Inflammatory macrophage (primary cell): ENCODE measurements around the gene POM121L12.

ENCODE experiments used
- DNase-seq, 2 donors: peaks; one replicate each; pipeline ENCODE4 v3.0.0-alpha.2; 2020 to 2022
- total RNA-seq, 18 experiments: gene quantifications; one replicate each; lab custom pipeline; 2026; ENCODE audit warnings: mixed read lengths in 6 of 18, inconsistent platforms in 2 of 18; lab: John Stamatoyannopoulos, UW

POM121L12 gene
- 0 to 0.03 (median 0) reads per million in 18 experiments for total RNA-seq

GRCh38 chr7:53035499-53036412 is at the start of gene POM121L12:
POM121L12 (plus strand) TSS chr7:53035633; CDS start chr7:53035672, 39 bp downstream.
- DNase-seq: no peak

- no peak for DNase-seq
Measured at GRCh38 chr7:52992001-52992400, 43.4 kb upstream of the POM121L12 start.

GRCh38 chr7:52992479-52993162 is 42.8 kb upstream of the POM121L12 start:
- DNase-seq: no peak

DNA sequence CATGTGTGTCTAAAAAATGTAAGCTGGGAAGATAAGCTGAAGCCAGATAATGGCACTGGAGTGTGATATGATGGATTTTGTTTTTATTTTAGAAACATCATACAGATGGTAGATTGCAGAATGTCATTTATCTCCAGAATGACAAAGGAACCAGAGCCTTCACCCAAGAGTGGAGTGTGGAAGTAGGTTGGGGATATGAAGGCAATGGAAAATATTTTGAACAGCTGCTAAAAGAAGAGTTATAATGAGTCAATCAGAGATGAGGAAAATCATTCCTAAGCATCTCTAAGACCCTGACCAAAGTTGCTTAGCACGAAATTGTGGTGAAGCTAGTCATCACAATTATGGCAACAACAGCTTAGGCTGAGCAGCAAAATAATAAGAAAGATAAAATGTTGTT is 39.8 kb upstream of the POM121L12 start:
- no peak for DNase-seq

GRCh38 chr7:53001221-53001620 is 34.2 kb upstream of the POM121L12 start:
- no peak for DNase-seq

DNA sequence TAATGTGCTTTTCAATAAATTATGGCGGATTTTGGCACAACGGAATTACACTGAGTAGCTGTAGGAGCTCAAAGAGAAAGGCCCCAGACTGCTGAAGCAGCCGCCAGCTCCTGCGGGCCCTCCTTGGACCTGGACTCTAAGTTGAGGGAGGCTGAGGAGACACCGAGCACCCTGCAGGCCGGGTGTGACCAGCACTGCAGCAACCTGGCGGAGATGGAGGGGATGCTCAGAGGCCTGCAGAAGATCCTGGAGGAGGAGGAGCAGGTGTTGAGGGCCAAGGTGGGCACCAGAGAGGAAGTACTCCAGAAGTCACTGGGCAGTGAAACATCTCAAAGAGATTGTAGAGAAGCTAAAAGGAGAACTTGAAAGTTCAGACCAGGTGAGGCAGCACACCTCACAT is 33.0 kb upstream of the POM121L12 start:
- DNase-seq: no peak

- DNase-seq: no peak
Measured at GRCh38 chr7:53003653-53004445, 31.6 kb upstream of the POM121L12 start.

- no peak for DNase-seq
Measured at GRCh38 chr7:53013925-53014324, 21.5 kb upstream of the POM121L12 start.

DNA sequence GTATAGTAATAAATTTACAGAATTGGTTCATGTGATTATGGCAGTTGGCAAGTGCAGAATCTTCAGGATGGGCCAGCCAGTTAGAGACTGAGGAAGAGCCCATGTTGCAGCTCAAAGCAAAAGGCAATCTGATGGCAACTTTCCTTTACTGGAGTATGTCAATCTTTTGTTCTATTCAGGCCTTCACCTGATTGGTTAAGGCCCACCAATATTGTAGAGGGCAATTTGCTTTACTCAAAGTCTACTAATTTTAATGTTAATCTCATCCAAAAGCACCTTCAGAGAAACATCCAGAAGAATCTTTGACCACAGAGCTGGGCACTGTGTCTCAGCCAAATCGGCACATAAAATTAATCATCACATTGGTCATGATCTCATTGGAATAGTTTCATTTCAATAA is 20.0 kb upstream of the POM121L12 start:
- no peak for DNase-seq

DNA sequence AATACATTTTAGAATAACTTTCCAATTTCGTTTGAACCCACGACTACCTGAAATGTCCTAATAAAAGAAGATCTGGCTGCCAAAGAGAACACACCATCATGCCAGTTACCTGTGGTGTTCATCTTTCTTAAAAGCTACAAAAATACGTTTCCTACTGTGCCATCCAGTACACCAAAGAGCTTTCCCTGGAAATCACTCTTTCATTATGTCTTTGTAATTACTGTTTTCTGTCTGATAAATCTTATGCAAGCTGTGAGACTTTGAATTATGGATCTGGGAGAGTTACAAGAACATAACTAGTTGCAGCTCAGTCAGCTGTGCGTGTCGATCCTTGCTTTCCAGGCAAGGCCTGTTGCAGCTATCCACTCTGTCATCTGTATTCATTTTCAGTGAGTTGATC is 12.5 kb upstream of the POM121L12 start:
- DNase-seq: no peak

GRCh38 chr7:53048638-53049037 is 13.2 kb downstream of the POM121L12 start:
- DNase-seq: no peak

DNA sequence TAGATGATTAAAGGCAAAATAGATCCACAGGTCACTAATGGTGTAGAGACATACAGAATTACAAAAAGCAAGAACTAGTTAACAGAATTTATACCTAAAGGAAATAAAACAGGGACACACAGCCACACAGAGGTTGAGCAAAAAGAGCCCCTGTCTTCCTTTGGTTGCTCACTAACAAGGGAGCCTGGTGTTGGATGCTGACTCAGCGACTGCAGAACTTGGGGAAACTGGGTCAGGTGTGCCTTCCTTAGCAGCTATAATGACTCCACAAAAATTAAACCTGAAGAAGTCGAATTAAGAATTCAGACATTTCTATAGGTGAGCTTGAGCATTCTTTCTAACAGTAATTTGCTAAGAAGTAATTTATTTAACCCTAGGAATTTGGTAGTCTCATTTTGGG is 15.0 kb downstream of the POM121L12 start:
- no peak for DNase-seq

GRCh38 chr7:53059591-53059990 is 24.2 kb downstream of the POM121L12 start:
- DNase-seq: no peak

GRCh38 chr7:53060066-53060465 is 24.6 kb downstream of the POM121L12 start:
- DNase-seq: no peak

DNA sequence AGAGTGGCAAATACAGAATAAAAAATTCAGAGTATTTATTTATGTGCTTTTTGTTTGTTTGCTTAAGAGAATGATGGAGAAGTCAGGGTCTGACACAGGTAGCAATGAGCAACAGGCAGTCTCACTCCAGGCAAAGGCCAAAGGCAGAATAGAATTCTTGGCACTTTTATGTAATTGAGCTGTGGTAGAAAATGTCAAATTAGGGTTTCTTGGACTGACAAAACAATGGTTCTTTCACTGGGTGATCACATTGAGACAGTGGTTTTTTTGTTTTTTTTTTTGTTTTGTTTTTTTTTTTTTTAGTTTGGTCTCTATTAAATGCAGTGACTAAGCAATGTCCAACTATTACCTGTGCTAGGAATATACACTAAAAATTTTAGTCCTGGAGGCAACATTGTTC is 27.4 kb downstream of the POM121L12 start:
- no peak for DNase-seq

GRCh38 chr7:53068673-53069072 is 33.2 kb downstream of the POM121L12 start:
- DNase-seq: no peak

DNA sequence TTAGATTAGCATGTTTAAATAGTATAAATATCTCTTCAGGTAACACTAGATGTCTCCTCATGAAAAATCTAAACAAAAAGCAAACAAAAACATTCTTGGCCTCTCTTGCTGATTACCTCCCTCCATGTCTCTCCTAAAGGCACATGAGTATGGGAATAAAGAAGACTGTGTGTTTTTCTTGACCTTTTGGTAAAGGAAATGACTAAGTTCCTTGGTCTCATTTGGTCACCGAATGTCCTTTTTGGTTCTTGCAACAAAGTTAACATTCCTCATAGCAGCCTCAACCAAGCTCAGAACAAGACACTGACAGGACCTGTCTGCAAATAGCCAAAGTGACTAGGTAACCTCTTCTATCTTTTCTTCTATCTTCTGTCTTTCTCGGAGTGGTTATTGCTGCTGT is 35.5 kb downstream of the POM121L12 start:
- DNase-seq: no peak
